GM19035 (cell line): ENCODE measurements around the gene LMTK2.

ENCODE experiments used
- ATAC-seq: cut with Tn5 transposase; IDR thresholded peaks from one replicate; pipeline ENCODE4 v1.9.1; 2021; ENCODE audit not compliant: unreplicated experiment

The LMTK2 gene

GRCh38 chr7:98254951-98255610 lies 148.4 kb downstream of the LMTK2 start:
- ATAC-seq: no peak

- ATAC-seq: no peak
Observed at GRCh38 chr7:98256431-98256830, 149.8 kb downstream of the LMTK2 start.

DNA sequence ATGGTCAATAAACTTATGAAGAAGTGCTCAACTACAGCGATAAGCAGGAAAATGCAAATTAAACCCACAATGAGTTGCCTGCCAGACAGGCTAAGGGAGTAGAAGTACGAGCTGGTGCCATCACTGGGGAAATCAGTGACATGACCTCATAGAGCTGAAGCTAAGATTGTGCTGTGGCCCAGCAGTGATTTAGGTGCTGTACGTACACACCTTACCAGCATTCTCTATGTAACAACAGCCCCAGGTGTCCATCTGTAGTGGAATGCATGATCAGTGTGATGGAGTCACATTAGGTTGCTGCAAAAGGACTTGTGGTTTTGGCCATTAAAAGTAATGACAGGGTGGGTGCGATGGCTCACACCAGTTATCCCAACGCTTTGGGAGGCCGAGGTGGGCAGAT lies 151.0 kb downstream of the LMTK2 start:
- no peak for ATAC-seq
